Amygdala (tissue), 56 donors: ENCODE results near the gene CAMK2D.

Experiments
- DNase-seq, 56 donors: peaks; one replicate each; lab custom pipeline; 2025; lab: John Stamatoyannopoulos, UW

CAMK2D gene

DNA sequence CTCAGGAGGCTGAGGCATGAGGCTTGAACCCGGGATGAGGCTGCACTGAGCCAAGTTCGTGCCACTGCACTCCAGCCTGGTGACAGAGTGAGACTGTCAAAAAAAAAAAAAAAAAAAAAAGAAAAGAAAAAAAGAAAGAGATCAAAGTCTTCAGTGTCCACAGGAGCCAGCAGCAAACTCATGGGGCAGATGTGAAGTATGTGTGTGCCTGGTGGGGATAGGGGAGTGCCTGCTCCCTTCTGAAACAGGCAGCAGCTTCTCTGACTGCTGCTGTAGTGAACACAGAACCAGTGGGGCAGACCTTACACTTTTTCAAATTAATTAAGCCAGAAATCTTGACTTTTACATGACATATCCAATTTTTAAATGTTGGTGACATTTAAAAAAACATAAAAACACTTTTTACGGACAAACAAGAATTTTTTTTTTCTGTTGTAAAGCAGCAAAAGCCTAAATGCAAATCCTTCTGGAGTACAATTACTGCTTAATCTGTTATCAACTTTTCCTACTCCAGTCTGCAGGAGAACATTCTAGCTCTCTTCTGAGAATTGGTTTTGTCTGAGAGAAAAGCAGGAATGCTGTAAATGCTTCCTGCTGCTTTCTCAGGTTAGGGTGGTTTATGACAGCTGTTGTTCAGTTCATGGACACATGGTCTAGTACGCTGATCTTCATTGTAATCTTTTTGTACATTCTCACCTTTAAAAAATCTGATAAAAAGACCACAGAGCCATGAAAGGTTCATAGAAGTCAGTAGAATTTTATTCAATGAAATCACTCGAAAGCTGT, 311.1 kb downstream of the CAMK2D start:
- DNase-seq: no peak

DNA sequence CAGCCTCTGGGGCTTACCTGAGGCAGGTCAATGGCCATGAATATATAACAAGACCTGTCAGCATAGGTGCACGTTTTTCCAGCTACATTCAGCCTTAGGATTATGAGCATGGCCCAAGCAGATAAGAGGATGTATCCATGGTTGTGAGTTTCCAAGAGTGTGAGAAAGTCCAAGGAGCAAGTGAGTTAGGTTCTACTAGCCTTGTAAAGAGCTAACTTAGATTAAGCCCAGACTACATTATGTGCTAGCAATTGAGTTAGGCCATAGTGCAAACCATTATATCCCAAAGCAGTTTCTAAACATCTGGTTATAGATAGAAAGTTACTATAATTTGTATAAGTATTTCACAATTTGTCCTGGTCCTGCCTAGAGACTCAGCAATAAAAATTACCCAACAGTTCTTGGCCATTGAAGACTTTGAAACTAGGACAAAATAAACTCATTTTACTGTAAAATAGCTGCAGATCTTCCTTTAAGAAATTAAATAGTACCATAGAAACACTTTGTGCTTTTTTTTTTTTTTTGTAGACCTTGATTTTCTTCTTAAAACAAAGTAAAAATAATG, 312.0 kb downstream of the CAMK2D start:
- no peak for DNase-seq

DNA sequence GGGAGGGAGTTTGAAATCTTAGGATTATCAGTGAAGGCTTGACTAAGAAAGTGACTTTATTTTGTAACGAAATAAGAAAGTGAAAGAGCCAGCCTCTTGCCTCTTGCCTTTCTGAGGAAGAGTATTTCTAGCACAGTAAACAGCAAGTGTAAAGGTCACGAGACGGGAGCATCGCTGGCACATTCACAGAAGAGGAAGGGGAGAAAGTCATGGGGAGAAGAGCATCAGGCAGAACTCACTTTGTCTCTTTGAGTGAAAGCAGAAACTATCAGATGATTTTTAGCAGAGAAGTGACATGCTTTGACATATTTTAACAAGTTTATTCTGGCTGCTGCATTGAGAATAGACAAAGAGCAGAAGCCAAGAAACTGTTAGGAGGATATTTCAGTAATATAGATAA, 313.8 kb downstream of the CAMK2D start:
- no peak for DNase-seq

DNA sequence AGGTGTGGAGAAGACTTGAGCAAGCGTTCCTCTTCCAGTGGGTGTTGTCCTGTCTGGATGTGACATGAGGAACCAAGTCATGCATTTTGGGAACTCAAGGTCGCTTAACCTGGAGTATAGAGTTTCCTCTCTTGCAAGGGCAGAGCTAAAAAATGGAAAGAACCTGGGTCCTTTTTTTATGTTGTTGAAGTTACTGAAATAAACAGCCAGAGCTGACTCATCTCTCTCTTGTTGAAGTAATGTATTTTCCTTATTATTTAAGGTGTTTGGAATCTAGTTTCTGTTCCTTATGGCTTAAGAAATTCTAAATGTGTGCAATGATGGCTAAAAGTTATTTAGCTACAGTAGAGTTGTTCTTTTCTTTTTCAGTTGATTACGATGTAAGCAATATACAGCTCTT, 314.5 kb downstream of the CAMK2D start:
- DNase-seq: no peak

DNA sequence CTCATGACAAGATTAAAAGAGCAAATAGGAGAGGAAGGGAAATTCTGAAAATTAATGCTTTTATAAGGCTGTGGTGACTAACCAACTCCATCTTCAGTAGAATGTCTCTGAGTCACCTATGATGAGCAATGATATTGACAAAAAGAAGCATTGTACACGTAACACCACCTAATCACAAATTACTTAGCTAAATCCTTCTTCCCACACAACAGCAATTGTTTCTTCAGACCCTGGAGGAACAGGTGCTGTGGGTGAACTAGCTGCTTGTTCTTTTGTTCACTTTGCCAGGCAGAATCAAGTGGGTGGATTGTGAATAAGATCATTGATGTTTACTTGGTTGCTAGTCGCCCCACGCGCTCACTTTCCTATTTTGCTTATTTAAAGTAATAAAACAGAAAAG, 315.5 kb downstream of the CAMK2D start:
- DNase-seq: peak in 11 of 56 donors; percentile 5 to 45 (median 27)

DNA sequence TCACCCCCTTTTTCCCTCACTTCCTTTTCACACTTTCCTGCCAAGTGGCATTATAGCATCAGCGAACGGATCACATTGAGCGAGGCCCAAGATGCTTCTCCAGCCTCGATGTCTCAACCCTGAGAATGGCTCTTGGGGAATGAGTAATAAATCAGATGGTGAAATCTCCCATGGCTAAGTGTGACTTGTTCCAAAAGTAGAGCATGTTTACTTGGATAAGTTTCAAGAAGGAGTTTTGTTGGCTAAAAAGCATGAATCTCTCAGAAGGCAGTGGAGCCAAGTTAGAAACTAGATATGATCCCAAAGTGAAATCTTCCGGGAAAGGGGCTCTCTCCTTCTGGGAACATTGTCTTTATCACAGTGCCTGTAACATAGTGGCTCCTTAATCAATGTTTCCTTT, 316.3 kb downstream of the CAMK2D start:
- DNase-seq: peak in 1 of 56 donors; percentile 16

DNA sequence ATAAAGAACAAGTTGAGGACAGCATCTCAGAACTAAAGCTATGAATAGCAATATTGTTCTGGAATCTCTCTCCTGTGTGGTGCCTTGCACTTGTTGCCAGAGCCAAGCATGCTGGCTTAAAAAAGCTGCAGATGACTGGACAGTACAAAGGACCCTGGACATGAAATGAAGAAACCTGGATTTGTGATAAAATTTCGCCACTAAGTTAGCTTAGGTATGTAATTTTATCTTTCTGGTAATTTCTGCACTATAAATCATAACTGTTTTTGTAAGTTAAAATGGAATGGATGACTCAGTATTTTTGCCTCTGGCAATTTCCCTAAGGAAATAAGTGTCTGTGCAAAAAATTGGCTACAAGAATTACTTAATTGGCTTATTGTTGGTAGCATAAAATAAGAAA, 317.2 kb downstream of the CAMK2D start:
- no peak for DNase-seq

DNA sequence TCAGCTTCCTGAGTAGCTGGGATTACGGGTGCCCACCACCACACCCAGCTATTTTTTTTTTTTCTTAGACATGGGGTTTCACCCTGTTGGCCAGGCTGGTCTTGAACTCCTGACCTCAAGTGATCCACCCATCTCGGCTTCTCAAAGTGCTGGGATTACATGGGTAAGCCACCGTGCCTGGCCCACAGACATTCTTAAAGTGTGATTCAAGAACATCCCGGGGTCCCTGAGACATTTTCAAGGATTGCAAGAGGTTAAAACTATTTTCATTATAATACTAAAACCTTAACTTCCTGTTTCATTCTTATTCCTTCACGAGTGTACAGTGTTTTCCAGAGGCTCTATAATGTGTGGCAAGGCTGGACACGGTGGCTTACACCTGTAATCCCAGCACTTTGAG, 318.7 kb downstream of the CAMK2D start:
- no peak for DNase-seq

DNA sequence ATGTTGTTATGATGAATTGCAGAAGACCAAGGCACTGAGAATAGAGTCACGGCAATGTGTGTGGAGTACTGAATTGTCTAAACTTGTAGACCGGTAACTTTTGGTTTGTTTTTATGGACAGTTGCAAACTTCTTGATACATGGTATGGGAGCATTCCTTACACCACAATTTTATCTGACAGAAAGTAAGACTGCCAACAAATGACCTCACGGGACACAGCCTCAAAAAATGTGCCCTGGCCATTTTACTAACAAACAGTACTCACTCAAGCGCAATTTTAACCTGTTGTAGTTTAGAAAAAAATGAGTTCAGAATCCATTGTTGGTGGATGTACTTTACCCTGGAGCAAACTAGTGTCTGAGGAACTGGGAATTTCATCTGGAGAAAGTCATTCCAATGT, 321.2 kb downstream of the CAMK2D start:
- DNase-seq: no peak

DNA sequence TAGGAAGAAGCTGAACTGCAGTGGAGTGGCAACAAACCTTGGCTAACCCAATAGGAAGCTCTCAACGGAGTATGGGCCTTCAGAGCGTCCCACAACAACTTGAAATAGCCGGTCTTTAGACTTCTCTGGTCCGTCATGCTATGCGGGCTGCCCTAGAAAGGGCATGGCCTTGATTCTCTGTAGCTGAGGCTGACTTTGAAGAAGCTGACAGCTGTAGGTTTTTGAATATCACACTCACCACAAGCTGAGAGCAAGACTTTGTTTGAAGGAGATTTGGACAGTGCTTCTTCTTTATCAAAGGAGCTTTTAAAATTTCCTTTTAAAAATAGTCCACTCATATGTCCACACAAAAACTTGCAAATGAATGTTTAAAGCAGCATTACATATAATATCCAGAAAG, 322.9 kb downstream of the CAMK2D start:
- DNase-seq: no peak

DNA sequence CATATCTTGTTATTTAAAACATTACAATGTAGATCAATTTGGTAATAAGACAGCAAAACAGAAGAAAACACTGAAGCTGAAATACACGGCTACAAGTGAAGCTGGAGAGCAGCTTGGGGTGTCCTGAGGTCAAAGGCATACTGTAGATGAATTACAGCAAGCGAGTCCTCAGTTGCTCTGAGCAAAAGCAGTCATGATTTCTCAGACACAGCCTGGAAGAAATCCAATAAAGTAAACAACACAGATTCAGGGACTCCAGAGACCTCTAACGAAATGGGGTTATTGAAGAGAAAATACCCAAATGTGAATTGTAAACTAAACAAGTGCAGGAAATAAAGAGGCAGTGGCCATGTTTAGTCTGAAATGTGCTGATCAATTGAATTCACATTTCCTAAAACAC, 324.4 kb downstream of the CAMK2D start:
- no peak for DNase-seq

DNA sequence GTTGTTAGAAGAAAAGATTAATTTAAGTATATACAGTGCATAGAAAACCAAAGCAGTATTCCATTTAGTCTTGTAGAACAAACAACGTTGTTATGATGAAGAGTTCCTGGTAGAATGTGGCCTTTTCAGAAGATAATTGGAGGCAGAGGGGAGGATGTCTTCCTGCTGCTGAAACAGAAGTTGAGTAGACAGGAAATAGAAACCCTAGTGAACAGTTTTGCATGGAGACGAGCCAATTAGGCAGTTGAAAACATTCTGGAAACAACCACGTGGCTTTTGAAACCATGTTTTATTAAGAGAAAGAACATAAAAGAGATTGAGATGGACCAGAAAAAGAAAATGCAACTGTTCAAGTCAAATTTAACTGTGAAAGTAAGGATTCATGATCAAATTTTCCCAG, 325.2 kb downstream of the CAMK2D start:
- DNase-seq: no peak

DNA sequence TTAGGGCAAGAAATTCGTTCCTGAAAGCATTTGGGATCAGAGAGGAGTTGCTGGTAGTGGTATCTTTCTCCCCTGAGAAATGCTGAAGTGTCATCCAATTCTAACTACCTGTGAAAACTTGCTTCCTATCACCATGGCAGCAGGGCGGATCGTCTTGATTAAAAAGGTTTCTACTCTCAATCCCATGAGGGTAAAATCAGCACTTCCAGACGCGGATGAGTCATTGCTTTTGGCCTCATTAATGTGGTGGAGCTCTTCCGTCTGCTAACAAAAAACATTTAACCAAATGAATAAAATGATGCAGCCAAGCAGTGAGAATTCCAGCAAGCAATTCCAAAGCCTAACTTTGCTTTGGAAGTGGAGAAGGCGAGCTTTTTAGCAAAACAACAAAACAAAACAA, 325.6 kb downstream of the CAMK2D start:
- peak in 13 of 56 donors; percentile 4 to 43 (median 19) for DNase-seq

DNA sequence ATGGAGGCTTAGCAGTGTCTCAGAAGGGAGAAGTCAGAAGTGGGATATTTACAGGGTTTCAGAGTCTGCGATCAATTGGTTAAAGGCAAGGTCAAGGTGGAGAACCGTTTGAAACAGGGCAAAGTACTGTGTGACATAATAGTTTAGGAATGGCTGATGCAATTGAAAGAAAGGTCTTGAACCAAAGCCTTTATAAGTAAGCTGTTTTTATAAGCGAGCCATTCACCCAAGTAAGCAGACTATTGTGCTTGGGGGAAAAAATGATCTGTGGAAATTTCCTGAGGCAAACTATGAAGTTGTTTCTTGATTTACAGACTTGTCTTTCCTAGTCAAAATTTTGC, 327.3 kb downstream of the CAMK2D start:
- DNase-seq: no peak

DNA sequence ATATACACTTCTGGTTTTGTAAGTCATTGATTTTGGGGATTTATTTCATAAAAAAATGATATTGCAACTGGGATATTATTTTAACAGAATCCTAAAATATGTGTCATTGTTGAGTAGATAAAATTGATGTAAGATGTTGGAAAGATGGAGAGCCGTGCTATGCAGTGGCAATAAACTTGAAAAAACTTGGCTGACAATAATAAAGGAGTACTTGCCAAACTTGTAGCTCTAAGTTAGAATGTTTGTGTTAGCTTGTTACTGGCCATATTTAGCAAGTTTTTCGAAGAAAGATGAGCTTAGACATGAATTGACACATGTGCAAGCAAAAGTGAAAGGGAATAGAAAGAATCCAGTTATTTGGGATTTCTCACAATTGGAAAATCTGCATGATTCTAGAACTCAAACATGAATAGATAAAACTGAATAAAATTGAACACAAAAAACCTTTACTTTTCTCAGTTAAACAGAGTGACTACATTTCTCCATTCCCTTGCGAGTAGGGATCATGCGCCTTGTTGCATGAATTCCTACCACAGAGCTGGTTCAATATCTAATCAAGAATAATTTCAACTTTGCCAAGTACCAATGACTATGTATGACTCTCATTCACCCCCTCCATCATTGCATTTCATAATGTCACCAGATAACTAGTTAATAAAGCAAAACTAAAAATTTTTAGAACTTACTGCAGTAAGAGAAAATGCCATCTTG, 327.8 kb downstream of the CAMK2D start:
- no peak for DNase-seq

DNA sequence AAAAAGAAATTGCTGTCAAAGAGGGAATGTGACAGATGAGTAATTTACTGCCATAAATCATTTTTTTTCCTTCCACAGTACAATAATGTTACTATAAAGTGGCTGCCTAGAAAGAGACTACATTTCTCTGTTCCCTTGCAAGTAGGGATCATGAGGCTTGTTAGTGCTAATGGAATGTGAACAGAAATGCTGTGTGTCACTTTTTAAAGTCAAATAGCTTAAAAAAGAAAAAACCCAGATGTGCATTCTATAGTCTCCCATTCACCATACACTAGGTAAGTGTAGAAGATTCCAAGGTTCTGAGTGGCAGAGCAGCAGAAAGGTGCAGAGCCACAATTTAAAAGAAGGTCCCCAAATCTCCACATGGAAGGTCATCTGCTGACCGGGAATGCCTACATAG, 328.4 kb downstream of the CAMK2D start:
- DNase-seq: no peak

DNA sequence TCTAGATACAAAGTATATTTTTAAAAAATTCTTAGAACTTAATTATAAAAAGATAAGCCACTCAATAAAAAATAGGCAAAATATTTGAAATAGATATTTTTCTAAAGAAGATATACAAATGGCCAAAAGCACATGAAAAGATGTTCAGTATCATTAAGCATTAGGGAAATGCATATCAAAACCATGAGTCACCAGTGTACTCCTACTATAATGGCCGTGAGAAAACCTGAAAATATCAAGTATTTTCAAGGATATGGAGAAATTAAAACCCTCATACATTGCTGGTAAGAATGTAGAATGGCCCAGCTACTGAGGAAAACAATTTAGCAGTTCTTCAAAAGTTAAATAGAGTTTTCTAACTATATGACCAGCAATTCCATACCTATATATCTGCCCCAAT, 337.9 kb downstream of the CAMK2D start:
- no peak for DNase-seq

DNA sequence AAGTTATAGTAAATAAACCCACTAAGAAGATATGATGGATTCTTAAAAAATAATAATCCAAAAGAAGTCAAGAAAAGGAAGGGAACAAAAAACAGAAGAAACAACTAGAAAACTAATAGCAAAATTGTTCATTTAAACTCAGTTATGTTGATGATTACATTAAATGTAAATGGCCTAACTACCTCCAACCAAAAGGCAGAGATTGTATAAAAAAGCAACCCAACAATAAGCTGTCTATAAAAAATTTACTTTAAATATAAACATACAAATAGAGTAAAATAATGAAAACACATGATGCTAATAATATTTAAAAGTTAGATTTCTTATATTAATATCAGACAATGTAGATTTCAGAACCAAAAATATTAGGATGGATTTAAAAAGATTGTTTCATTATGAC, 340.6 kb downstream of the CAMK2D start:
- DNase-seq: no peak

DNA sequence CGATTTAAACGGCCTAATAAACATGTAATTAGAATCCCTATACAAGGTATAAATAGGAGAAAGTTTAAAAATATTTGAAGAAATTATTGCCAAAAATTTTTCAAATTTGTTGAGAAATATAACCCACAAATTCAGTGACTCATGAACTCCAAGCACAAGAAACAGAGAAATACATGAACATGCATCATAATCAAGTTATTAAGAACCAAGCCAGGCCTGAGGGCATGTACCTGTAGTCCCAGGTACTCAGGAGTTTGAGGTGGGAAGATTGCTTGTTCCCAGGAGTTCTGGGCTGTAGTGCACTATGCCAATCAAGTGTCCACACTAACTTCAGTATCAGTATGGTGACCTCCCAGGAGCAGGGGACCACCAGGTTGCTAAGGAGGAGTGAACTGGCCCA, 341.9 kb downstream of the CAMK2D start:
- DNase-seq: no peak

DNA sequence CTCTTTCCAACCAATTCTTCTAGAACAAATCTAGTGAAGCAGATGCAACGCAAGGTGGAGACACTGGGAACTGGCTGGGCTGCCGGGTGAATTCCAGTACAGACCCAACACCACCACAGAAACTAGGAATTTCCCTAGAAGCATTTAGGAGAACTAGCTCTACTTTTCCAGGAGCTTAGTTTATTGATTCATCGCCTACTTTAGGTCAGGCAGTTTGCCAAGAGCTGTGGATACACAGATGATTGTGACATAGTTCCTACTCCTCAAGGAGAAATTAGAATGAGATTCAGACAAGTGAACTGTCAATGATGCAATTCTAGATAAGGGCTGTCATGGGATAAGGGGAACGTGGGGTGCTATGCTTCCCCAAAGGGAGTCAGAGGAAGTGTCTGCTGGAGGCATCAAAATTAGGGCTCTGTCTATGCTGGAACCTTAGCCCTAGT, 350.0 kb downstream of the CAMK2D start:
- peak in 1 of 56 donors; percentile 17 for DNase-seq

DNA sequence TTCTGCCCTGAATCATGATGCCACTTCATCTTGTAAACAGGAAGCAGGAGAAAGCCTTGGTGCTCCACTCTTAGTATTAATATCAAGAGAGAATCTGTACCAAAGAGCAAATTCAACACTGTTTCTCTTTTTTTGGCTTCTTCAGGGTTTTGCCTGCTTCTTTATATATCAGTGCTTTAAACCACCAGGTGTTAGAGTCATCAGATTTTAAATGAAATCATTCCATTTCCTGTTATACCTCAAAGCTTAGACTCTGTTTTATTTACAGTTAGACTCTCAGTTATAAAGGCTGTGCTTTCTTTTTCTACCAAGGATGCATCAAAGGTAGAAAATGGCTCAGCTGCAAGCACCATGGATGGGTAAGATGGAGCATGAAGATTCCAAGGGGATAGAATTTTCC, 350.9 kb downstream of the CAMK2D start:
- no peak for DNase-seq

DNA sequence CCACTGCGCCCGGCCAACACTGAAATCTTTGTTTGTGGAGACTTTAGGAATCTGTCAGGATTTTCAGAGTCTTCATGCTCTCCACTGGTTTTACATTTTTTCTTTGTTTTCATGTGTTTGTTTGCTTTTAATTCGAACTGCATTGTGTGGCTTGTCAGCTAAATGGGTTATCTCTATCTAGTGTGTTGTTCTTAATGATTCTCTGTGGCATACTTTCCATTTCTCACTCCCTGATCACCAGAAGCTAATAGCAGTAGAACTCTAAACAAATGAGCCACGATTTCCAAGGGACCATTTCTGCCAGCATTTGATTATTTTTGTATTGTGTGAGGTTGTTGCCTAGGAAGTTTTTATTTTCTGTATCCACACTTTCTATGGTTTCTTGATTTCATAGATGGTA, 352.4 kb downstream of the CAMK2D start:
- DNase-seq: no peak
